Gastrocnemius medialis (tissue), 4 donors: ENCODE data around the gene FYTTD1. TPM values are rescaled to one million over a fixed set of nuclear protein-coding genes. Genes with fewer than 3 reads are reported as not detected.

Experiments used
- ATAC-seq, 2 donors: fragments of 150-250 bp; one replicate each; pipeline ENCODE4 v1.9.1; 2016
- DNase-seq, 2 donors: peaks; one replicate each; pipeline ENCODE4 v3.0.0-alpha.2; 2019
- H3K27ac ChIP-seq, 4 donors: fragments of 200-600 bp; sonication (generic); 1 replicate in 1 of 4; 2 replicates in 3 of 4; pipeline ENCODE4 v1.5.1; 2016 to 2018; ENCODE audit warnings: mild to moderate bottlenecking in 2 of 4, moderate library complexity in 1 of 4
- H3K27me3 ChIP-seq, 3 donors: fragments of 200-600 bp; sonication (generic) in 2 of 3; 1 replicate in 1 of 3; 2 replicates in 2 of 3; pipeline versions ENCODE4 v1.5.1 to v1.6.0; 2016 to 2019; ENCODE audit warnings: mild to moderate bottlenecking in 1 of 3, moderate library complexity in 1 of 3
- H3K36me3 ChIP-seq, 2 donors: fragments of 200-600 bp; sonication (generic) in 1 of 2; one replicate each; pipeline ENCODE4 v1.5.1; 2017 to 2018
- H3K4me1 ChIP-seq, 2 donors: fragments of 200-600 bp; sonication (generic) in 1 of 2; one replicate each; pipeline ENCODE4 v1.5.1; 2016 to 2017; ENCODE audit warnings: mild to moderate bottlenecking in 2 of 2
- H3K4me3 ChIP-seq, 4 donors: fragments of 200-600 bp; sonication (generic) in 3 of 4; 1 replicate in 1 of 4; 2 replicates in 3 of 4; pipeline ENCODE4 v1.5.1; 2016 to 2019; ENCODE audit warnings: mild to moderate bottlenecking in 2 of 4
- H3K9me3 ChIP-seq, 3 donors: fragments of 200-600 bp; sonication (generic) in 2 of 3; 1 replicate in 1 of 3; 2 replicates in 2 of 3; pipeline ENCODE4 v1.5.1; 2016 to 2019
- POLR2A ChIP-seq, 2 donors: fragments of 450-650 bp; IDR thresholded peaks; one replicate each; pipeline ENCODE4 v1.6.1; 2017; ENCODE audit warnings: antibody characterized with exemption in 2 of 2, mild to moderate bottlenecking in 2 of 2, moderate library complexity in 2 of 2
- in situ Hi-C, 4 donors: fragments of 200-750 bp; cut with MboI; loops; one replicate each; pipeline versions ENCODE4 v1.15.0 to v1.8.0; 2017; ENCODE audit warnings: low sequenced_read_pairs in 4 of 4
- intact Hi-C: fragments of 100-400 bp; cut with DNase I; formaldehyde crosslinking; loops from one replicate; pipeline ENCODE4 v1.15.1; 2023; ENCODE audit warnings: low total_unique reads
- total RNA-seq, 4 donors: library from RNA; depleted of rRNA; stranded (reverse); fragments of >200 nt; gene quantifications; one replicate each; pipeline versions ENCODE4 v1.1.0 to v1.2.3, GENCODE V29; 2016
- TF ChIP-seq, protein P1 (sequence below), 5 experiments: fragments of 450-650 bp in 3 of 5; fragments of 200-600 bp in 2 of 5; sonication (generic) in 2 of 5; IDR thresholded peaks in 4 of 5; conservative IDR thresholded peaks in 1 of 5; 1 replicate in 4 of 5; 2 replicates in 1 of 5; pipeline ENCODE4 v1.5.1; 2016 to 2019; ENCODE audit warnings: antibody characterized with exemption in 5 of 5, mild to moderate bottlenecking in 3 of 5, moderate library complexity in 3 of 5

Gene FYTTD1
- total RNA-seq, 4 donors from 2014 or later = 77.7 to 184 (median 111) TPM

DNA sequence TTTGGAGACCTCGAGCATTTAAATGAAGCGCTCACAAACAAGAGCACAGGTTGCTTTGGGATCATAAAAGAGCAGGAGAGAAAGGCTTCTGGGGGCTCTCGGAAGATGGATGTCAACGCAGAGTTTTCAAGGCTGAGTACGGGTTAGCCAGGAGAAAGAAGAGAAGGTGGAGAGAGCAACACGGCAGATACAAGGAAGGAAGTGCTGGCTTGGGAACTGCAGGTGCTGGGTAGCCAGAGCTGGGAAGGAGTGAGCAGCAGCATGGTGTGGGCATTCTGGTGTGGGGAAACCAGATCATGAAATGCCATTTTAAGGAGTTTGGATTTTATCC is 12.4 kb upstream of the FYTTD1 start:
- Histone ChIP-seq H3K27ac (peak overlapping the region; percentile 86 to 95 (median 92)), H3K4me1 (peaks cover 17 to 21% of the 10 kb centered on the region in 2 donors), H3K9me3 (no peaks in the 10 kb centered on the region), H3K36me3 (no peaks in the 10 kb centered on the region), H3K27me3 (no peaks in the 10 kb centered on the region), H3K4me3 (peak overlapping the region; percentile 51 to 96 (median 83))
- DNase-seq (no peak), ATAC-seq (peak; percentile 20 to 29)
- in situ Hi-C loops = no loop called here
- TF ChIP-seq, protein P1, sequence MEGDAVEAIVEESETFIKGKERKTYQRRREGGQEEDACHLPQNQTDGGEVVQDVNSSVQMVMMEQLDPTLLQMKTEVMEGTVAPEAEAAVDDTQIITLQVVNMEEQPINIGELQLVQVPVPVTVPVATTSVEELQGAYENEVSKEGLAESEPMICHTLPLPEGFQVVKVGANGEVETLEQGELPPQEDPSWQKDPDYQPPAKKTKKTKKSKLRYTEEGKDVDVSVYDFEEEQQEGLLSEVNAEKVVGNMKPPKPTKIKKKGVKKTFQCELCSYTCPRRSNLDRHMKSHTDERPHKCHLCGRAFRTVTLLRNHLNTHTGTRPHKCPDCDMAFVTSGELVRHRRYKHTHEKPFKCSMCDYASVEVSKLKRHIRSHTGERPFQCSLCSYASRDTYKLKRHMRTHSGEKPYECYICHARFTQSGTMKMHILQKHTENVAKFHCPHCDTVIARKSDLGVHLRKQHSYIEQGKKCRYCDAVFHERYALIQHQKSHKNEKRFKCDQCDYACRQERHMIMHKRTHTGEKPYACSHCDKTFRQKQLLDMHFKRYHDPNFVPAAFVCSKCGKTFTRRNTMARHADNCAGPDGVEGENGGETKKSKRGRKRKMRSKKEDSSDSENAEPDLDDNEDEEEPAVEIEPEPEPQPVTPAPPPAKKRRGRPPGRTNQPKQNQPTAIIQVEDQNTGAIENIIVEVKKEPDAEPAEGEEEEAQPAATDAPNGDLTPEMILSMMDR (IDR thresholded peaks at IDR 0.05 in 4 of 5, conservative IDR thresholded peaks at IDR 0.05 in 1 of 5) = no peak
- TF ChIP-seq POLR2A (IDR thresholded peaks at IDR 0.05) = no peak
- intact Hi-C loops = loop anchor here (1.0 to 2.0 kb wide), 2 partner anchors 12 to 24 kb away; partner anchors contain the start of gene FYTTD1

DNA sequence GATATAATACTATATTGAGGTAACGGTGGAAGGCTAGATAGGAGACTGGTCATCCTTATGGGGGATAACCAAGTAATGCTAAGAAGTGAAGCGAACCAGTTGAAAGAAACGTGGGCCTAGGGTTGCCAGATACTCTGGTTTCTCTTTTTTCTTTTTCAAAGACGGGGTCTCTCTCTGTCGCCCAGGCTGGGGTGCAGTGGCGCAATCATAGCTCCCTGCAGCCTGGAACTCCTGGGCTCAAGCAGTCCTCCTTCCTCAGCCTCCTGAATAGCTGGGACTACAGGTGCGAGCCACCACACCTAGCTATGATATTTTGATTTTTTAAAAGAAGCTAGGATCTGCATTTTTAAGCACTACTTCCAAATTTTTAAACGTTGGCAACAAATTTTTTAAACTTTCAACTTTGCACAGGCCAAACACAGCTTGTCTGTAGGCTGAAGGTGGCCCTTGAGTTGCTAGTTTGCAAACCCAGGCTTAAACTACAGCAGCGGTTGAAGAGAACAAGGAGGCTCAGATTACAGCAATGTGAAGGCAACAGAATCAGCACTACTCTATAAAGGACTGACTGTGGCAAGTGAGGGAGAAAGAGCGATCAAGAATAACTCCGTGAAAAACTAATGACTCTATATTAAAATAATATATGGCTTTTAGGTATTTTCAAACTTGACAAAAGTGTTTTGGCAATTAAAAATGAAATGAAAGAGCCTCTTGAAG is 11.8 kb upstream of the FYTTD1 start:
- Histone ChIP-seq H3K27me3 (no peaks in the 10 kb centered on the region), H3K4me1 (peaks cover 17 to 21% of the 10 kb centered on the region in 2 donors), H3K9me3 (no peaks in the 10 kb centered on the region), H3K4me3 (peak overlapping the region; percentile 51 to 96 (median 83)), H3K36me3 (no peaks in the 10 kb centered on the region), H3K27ac (peak overlapping the region; percentile 86 to 95 (median 92))
- TF ChIP-seq, protein P1 (IDR thresholded peaks at IDR 0.05 in 4 of 5, conservative IDR thresholded peaks at IDR 0.05 in 1 of 5) = no peak
- no peak for TF ChIP-seq POLR2A (IDR thresholded peaks at IDR 0.05)
- intact Hi-C loops (loop anchor here (1.0 to 2.0 kb wide), 2 partner anchors 11 to 25 kb away; partner anchors contain the start of gene FYTTD1), in situ Hi-C loops (no loop called here)
- DNase-seq (no peak), ATAC-seq (no peak)

DNA sequence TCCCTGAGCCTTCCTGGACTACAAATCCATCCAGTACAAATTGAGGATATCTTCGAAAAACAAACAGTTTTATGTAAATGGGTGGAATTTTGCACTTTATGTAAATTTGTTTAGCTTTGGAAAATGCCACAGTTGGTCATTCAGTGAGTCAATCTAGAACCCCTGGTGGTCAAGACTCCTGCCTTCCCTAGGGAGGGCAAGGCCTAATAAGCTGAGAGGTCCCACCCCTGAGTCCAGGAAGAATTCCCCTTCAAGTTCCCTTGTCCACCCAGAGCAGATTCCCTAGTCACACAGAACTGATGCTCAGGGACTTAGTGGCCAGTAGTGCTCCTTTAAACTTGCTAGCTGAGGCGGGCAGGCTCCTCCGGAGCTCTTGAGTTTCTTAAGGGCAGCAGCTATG is 6.9 kb upstream of the FYTTD1 start:
- in situ Hi-C loops (no loop called here), intact Hi-C loops (no loop called here)
- H3K27ac ChIP-seq = no peak overlapping the region
- no peaks in the 10 kb centered on the region for H3K36me3 ChIP-seq
- TF ChIP-seq, protein P1 (IDR thresholded peaks at IDR 0.05 in 4 of 5, conservative IDR thresholded peaks at IDR 0.05 in 1 of 5) = no peak
- TF ChIP-seq POLR2A (IDR thresholded peaks at IDR 0.05) = no peak
- H3K9me3 ChIP-seq = no peaks in the 10 kb centered on the region
- no peak for DNase-seq
- H3K27me3 ChIP-seq = no peaks in the 10 kb centered on the region
- H3K4me1 ChIP-seq = peaks cover 25 to 30% of the 10 kb centered on the region in 2 donors
- H3K4me3 ChIP-seq = no peak overlapping the region
- ATAC-seq = no peak

DNA sequence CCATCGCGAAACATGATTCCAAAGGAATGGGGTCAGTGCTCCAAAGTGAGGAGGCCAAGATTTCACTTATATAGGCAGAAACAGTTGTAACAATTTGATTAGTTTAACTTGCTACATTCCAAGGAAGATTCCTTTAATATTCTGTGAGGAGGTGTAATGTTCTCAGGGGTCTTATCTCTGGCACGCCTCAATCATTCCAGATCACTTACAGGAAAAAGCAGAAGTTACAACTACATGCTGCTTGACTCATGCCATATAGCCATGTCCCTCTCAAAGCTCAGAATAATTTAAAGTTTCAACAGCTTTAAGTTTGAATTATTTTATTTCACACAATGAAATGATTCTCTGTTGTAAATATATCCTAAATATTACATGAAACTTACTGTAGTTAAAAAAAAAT is 3.5 kb upstream of the FYTTD1 start:
- ATAC-seq = no peak
- no peak for DNase-seq
- Histone ChIP-seq H3K27me3 (no peaks in the 10 kb centered on the region), H3K4me1 (peaks cover 29 to 39% of the 10 kb centered on the region in 2 donors), H3K9me3 (no peaks in the 10 kb centered on the region), H3K4me3 (no peak overlapping the region), H3K36me3 (no peaks in the 10 kb centered on the region), H3K27ac (peak overlapping the region; percentile 93 to 100 (median 100))
- intact Hi-C loops = no loop called here
- TF ChIP-seq, protein P1 (IDR thresholded peaks at IDR 0.05 in 4 of 5, conservative IDR thresholded peaks at IDR 0.05 in 1 of 5) = no peak
- TF ChIP-seq POLR2A (IDR thresholded peaks at IDR 0.05) = no peak
- in situ Hi-C loops = no loop called here
